AG10803 (cell line): ENCODE data around the gene CIDEB.

ENCODE experiments used
- DNase-seq: peaks from one replicate; pipeline ENCODE4 v3.0.0; 2010; ENCODE audit warnings: low read depth
- H3K4me3 ChIP-seq: 2 replicates; pipeline ENCODE4 v1.5.1; 2011; ENCODE audit warnings: mild to moderate bottlenecking, low read length, control low read depth
- TF ChIP-seq, protein P1 (sequence below): conservative IDR thresholded peaks from 2 replicates; pipeline ENCODE4 v1.5.1; 2011; ENCODE audit warnings: mild to moderate bottlenecking, low read length, control low read depth, inconsistent platforms

The CIDEB gene

DNA sequence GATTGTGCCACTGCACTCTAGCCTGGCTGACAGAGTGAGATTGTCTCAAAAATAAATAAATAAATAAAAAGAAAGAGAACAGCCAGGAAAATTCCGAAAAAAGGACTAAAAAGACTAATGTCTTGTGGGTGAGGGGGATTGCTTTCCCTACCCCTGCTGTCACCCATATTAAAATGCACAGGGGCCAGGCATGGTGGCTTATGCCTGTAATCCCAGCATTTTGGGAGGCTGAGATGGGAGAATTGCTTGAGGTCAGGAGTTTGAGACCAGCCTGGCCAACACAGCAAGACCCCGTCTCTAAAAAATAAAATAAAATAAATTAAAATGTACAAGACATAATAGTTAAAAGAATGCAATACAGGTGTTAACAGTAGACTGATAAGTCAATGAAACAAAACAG, 14.3 kb downstream of the CIDEB start:
- TF ChIP-seq, protein P1, sequence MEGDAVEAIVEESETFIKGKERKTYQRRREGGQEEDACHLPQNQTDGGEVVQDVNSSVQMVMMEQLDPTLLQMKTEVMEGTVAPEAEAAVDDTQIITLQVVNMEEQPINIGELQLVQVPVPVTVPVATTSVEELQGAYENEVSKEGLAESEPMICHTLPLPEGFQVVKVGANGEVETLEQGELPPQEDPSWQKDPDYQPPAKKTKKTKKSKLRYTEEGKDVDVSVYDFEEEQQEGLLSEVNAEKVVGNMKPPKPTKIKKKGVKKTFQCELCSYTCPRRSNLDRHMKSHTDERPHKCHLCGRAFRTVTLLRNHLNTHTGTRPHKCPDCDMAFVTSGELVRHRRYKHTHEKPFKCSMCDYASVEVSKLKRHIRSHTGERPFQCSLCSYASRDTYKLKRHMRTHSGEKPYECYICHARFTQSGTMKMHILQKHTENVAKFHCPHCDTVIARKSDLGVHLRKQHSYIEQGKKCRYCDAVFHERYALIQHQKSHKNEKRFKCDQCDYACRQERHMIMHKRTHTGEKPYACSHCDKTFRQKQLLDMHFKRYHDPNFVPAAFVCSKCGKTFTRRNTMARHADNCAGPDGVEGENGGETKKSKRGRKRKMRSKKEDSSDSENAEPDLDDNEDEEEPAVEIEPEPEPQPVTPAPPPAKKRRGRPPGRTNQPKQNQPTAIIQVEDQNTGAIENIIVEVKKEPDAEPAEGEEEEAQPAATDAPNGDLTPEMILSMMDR: no peak
- H3K4me3 ChIP-seq: no peak overlapping the region
- no peak for DNase-seq

GRCh38 chr14:24292118-24292807, 15.5 kb downstream of the CIDEB start:
- H3K4me3 ChIP-seq: no peak overlapping the region
- DNase-seq: no peak
- TF ChIP-seq, protein P1: no peak

DNA sequence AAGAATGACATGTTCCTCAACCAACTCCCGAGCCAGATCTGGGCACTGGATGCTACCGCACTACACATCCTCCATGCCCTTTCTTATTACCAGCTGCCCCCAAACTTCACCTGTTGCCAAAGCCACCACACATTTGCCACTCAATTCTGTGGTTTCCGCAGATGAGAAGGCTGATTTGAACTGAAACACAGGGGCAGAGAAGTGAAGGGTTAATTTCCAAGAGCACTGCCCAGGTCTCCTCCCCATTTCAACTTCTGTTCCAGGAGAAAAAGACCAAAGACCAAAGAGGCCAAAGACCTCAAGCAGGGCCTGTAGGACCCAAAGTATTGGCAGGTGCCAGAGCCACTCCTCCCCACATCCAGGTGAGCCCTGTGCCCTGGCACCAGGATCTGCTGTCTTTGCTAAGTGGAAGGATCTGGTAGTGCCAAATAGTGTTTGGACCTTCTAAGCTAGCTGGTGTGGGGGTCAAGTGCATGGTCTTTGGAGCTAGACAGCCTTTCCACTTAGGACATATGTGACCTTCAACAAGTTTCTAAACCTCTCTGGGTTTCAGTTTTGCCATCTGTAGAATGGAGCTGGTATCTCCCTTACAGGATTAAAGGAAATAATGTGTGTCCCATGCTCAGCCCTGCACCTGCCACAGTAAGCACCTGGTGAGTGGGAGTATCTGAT, 16.2 kb downstream of the CIDEB start:
- TF ChIP-seq, protein P1: no peak
- no peak for DNase-seq
- no peak overlapping the region for H3K4me3 ChIP-seq

- TF ChIP-seq, protein P1: no peak
- DNase-seq: no peak
Measured at GRCh38 chr14:24290746-24291145, 17.0 kb downstream of the CIDEB start.

DNA sequence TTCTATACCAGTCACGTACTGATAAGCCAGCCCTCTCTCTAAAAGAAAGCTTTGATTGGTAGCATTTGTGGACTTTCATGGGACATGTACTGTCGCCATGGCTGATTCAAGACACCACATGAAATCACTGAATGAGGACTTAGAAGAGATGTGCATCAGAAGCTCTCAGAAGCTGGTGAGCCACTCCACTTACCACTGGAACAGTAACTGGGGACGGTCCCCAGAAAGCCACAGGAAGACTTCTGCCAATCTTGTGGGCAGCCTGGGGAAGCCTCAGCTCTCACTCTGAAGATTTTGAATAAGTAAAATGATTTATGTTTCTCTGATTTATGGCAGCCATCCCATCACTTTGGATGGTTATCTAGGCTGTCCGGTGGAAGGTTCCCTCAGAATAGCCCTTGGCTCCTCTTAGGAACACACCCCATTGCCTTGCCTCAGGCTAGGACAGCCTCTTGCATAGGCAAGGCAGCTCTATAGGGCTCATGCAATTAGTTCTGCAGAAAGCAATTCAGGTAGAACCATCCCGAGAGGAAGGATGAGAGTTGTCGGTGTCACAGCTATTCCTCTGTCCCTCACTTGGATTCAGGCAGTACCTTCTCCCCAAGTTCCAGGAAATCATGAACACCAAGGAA, 18.0 kb downstream of the CIDEB start:
- TF ChIP-seq, protein P1: no peak
- H3K4me3 ChIP-seq: no peak overlapping the region
- DNase-seq: no peak

More at GRCh38 chr14:24290746-24291145, 17.0 kb downstream of the CIDEB start:
- no peak overlapping the region for H3K4me3 ChIP-seq

DNA sequence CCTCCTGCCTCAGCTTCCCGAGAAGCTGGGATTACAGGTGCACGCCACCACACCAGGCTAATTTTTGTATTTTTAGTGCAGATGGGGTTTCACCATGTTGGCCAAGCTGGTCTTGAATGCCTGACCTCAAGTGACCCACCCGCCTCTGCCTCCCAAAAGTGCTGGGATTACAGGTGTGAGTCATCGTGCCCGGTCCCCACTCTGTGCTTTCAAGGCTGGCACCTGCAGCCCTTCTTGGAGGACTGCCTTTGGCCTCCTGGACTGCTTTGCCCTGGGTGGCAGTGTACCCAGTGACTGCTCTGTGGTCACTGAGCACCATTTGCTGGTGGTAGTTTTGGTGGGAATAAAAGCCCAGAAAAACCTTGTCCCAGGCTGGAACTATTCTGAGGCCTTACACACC, 20.8 kb downstream of the CIDEB start:
- TF ChIP-seq, protein P1: no peak
- DNase-seq: no peak
- H3K4me3 ChIP-seq: no peak overlapping the region
